Activated CD4-positive, alpha-beta T cell treated with anti-CD3 and anti-CD28 coated beads, Interleukin-2, amount 50 U/mL, for 16 hours (primary cell): ENCODE measurements around the gene PARP1.
"Not testable (repeated sequence)": the region's sequence is repeated elsewhere in the genome, so short reads cannot be mapped to it uniquely, and the experiment has no call there.

Experiments used
- DNase-seq: peaks from one replicate; pipeline ENCODE4 v3.0.0-alpha.2; 2020

Gene PARP1

GRCh38 chr1:226428791-226429461 is 21.0 kb upstream of the PARP1 start:
- no peak for DNase-seq

- DNase-seq, result no peak
These were observed 20.5 kb upstream of the PARP1 start for GRCh38 chr1:226428348-226428747.

GRCh38 chr1:226427131-226427530 is 19.2 kb upstream of the PARP1 start:
- DNase-seq, result no peak

GRCh38 chr1:226426395-226426794 is 18.5 kb upstream of the PARP1 start:
- not testable (repeated sequence) for DNase-seq

GRCh38 chr1:226425431-226426031 is 17.6 kb upstream of the PARP1 start:
- peak; percentile 32 for DNase-seq

- no peak for DNase-seq
These were observed 17.1 kb upstream of the PARP1 start for GRCh38 chr1:226425004-226425378.

- DNase-seq, result peak; percentile 24
These were observed 16.5 kb upstream of the PARP1 start for GRCh38 chr1:226424221-226425003.

- no peak for DNase-seq
These were observed 14.6 kb upstream of the PARP1 start for GRCh38 chr1:226422478-226422877.

GRCh38 chr1:226420897-226421296 is 13.0 kb upstream of the PARP1 start:
- no peak for DNase-seq

GRCh38 chr1:226420328-226420727 is 12.4 kb upstream of the PARP1 start:
- no peak for DNase-seq

- DNase-seq, result no peak
These were observed 11.6 kb upstream of the PARP1 start for GRCh38 chr1:226419284-226420029.

- no peak for DNase-seq
These were observed 10.1 kb upstream of the PARP1 start for GRCh38 chr1:226417830-226418546.

- no peak for DNase-seq
These were observed 9.5 kb upstream of the PARP1 start for GRCh38 chr1:226417350-226417749.

- no peak for DNase-seq
These were observed 6.3 kb upstream of the PARP1 start for GRCh38 chr1:226414098-226414698.

- DNase-seq, result no peak
These were observed 3.7 kb upstream of the PARP1 start for GRCh38 chr1:226411619-226412018.

GRCh38 chr1:226410958-226411357 is 3.1 kb upstream of the PARP1 start:
- no peak for DNase-seq

GRCh38 chr1:226409392-226409791 is 1.5 kb upstream of the PARP1 start:
- no peak for DNase-seq

- DNase-seq, result no peak
These were observed 642 bp upstream of the PARP1 start for GRCh38 chr1:226408285-226409184.

GRCh38 chr1:226407199-226407496 is 745 bp downstream of the PARP1 start:
- no peak for DNase-seq

- peak; percentile 44 for DNase-seq
These were observed 1.5 kb downstream of the PARP1 start for GRCh38 chr1:226406401-226406881.

- peak; percentile 33 for DNase-seq
These were observed 2.4 kb downstream of the PARP1 start for GRCh38 chr1:226405411-226405988.
